Occipital lobe (tissue), 2 donors: ENCODE measurements around the gene SYNE2. TPM values are rescaled to one million over a fixed set of nuclear protein-coding genes. Genes with fewer than 3 reads are reported as not detected.

Experiments
- DNase-seq: peaks from one replicate; lab custom pipeline; 2025; lab: John Stamatoyannopoulos, UW
- total RNA-seq: library from RNA; depleted of rRNA; stranded (reverse); fragments of >200 nt; gene quantifications from one replicate; pipeline ENCODE4 v1.2.3, GENCODE V29; 2014

The SYNE2 gene
- total RNA-seq, 1 donor from 2014 or later, result 94.8 TPM

DNA sequence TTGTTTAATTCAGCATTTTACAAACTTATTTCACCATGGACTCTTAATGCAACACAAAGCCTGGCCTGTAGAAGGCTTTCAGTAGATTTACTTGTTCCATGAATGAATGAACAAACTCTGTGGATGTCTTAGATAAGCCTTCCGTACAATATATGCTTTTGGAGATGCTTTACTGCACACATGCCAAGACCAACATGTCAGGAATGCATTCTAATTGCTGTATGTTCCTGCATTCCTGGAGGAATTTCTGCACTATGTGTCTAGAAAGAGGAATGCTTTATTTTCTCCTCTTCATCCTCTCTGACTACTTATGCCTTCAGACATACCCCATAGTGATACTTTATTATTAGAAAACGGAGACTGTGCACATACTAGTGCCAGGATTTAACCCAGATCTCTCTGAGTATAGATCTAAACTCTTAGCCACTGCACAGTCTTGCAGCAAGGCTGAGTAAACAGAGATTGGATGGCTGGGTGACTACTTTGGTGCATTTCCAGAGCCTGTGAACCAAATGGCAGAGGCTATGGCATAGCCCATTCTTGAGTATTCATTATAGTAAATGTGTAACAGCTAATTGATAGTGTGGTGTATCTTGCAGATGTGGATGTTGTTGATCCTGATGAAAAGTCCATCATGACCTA, 108.2 kb downstream of the SYNE2 start:
- DNase-seq, result no peak

DNA sequence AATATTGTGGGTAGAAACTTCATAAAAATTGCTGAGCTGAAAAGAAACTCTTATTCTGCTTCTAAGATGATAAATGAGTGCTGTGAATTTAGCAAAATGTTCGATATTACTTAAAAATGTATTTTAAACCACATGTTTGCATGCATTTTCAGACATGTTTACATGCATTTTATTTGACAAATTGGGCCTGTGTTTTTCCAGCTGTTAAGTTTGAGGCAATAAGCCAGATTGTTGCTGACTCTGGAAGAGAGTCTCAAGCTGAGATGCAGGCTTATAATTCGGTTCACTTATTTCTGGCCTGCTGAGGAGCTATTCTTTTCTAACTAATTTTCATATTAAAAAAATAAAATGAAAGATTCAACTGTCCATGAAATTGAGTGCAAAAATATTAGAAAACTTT, 110.1 kb downstream of the SYNE2 start:
- DNase-seq, result no peak

DNA sequence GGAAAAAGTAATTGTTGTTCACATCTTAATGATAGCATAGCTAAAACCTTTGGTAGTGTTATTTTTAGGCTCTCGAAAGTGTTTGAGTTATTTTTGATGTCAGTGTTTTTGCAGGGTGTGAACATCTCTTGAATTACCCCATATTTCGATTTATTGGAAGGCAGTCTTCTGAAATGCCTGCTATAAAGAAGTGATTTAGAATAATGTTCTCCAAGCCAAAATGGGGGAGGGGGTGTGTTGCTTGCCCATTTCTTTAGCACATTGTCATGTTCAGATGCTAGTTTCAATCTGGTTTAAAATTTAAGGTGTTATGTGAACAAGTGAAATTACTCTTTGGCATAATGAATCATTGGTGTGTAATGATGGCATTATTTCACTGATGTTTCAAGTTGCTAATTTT, 110.6 kb downstream of the SYNE2 start:
- DNase-seq, result no peak

DNA sequence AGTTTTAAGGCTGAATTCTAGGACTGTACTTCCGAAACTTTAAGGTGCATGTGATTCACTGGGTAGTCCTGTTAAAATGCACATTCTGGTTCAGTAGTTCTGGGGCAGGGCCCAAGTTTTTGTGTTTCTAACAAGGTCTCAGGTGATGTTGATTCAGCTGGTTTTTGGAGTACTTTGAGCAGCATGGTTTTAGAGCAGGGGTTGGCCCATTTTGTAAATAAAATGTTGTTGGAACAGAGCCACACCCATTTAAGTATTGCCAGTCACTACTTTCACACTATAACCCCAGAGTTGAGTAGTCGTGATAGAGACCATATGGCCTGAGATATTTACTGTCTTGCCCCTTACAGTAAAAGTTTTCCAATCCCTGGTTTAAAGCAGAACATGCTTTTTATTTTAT, 111.3 kb downstream of the SYNE2 start:
- no peak for DNase-seq

DNA sequence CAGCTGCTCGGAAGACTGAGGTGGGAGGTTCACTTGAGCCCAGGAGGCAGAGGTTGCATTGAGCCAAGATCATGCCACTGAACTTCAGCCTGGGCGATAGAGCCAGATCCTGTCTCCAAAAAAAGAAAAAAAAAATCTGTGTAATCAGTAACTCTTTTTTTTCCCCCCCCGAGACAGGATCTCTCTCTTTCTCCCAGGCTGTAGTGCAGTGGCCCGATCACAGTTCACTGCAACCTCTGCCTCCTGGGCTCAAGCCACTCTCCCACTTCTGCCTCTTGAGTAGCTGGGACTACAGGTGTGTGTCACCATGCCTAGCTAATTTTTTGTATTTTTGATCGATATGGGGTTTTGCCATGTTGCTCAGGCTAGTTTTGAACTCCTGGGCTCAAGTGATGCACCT, 113.6 kb downstream of the SYNE2 start:
- no peak for DNase-seq

DNA sequence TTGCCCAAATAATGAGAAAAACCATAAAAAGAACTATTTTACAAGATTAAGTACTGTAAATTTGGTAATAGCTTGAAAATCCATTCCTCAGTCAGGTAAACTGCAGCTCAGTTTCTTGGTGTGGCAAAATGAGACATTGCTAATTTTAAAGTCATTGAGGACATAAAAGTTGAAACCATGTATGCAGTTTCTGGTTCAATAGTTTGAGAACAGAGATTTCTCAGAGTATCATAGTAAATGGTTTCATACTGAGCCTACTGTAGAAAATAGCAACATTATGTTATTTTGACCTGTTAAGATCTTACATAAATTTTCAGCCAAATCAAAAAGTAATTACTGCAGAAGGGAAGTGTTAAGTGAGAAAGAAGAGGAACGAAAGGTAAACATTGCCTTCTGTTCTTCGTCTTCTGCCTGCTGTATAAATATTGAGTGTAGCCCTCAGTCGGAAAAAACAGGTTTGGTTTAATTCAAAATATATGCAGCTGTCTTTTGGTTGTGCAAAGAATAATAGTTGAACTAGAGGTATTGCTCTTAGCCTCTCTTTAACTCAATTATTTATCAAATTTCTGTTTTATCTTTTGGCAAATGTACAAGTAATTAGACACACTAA, 119.6 kb downstream of the SYNE2 start:
- no peak for DNase-seq

DNA sequence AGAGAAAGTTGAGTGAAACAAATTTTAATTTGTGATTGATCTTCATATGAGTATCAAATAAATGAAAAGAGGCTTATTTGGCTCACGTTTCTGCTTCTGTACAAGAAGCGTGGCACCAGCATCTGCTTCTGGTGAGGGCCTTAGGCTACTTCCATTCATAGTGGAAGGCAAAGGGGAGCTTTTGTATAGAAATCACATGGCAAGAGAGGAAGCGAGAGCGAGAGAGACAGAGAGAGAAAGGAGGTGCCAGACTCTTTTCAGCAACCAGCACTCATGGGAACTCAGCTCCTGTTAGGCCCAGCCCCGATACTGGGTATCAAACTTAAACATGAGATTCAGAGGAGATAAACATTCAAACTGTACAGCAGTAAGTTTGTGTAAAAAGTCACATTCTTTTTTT, 121.4 kb downstream of the SYNE2 start:
- no peak for DNase-seq

DNA sequence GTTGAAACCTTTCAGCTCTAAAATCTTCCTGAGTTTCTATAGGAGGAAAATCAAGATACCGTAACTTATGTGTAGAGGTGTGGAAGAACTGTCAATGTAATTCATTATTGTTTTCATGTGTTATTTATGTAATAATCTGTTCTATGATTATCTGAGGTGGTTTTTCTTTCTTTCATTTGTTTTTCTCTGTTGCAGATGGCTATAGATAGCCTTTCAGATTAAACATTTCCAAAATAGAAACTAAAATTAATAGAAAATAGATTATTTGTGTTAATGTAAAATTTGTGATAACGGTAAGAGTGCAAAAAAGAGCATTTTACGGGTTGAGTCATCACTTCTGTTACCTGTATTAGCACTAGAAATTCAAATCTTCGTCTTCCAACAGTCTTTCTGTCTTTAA, 128.8 kb downstream of the SYNE2 start:
- DNase-seq, result no peak

DNA sequence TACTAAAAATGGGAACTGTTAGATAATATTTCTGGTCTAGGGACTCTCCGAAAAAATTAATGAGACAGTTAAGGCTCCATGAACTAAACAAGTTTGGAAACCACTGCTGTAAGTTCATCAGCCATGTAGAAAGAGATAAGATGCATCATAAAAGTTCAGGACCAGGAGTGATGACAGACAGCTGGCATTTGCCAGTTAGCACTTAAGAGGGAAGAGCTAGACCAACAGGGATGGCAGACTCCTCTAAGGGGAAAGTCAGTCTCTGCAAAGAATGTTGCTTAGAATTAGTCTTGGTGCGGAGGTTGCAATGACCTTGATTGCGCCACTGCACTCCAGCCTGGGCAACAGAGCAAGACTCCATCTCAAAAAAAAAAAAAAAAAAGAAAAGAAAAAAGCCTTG, 129.4 kb downstream of the SYNE2 start:
- no peak for DNase-seq

DNA sequence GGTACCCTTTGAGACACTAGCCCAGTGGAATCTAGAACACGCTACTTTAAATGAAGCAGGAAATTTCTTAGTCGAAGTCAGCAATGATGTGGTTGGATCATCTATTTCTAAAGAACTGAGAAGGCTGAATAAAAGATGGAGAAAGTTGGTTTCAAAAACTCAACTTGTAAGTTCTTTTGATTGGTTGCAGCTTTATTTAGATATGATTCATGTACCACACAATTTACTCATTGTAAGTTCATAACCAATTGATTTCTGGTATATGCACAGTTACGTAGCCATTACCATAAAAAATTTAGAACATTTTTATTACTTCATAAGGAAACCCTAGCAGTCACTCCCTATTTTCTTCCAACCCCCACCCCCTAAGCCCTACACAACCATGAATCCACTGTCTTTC, 129.8 kb downstream of the SYNE2 start:
- no peak for DNase-seq

DNA sequence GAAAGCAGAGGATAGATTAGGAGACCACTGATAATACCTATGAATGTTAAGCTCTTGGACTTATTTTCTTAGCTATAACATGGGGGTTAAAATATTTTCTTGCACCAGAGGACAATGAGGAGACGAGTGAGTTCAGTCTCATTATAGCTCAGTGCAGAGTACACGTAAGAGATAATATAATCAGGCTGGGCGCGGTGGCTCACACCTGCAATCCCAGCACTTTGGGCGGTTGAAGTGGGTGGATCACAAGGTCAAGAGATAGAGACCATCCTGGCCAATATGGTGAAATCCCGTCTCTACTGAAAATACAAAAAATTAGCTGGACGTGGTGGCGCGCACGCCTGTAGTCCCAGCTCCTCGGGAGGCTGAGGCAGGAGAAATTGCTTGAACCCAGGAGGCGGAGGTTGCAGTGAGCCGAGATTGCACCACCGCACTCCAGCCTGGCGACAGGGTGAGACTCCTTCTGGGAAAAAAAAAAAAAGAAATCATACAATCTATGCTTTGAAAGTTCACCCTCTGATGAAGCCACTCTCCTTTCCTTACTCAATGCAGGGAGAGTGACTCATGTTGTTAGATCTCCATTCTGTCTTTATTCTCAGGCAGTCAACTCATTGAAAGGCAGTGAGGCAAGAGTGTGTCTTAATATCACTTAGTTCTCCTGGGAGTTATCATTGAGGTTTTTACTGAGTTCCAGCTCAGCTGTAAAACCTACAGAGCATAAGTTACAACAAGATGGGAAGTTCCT, 134.2 kb downstream of the SYNE2 start:
- no peak for DNase-seq

DNA sequence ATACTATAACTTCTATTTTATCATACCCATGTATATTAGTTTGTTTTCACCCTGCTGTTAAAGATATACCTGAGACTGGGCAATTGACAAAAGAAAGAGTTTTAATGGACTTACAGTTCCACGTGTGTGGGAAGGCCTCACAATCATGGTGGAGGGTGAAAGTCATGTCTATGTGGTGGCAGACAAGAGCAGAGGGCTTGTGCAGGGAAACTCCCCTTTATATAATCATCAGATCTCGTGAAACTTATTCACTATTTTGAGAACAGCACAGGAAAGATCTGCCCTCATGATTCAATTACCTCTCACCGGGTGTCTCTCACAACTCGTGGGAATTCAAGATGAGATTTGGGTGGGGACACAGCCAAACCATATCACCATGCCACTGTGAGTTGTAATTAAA, 135.8 kb downstream of the SYNE2 start:
- no peak for DNase-seq

DNA sequence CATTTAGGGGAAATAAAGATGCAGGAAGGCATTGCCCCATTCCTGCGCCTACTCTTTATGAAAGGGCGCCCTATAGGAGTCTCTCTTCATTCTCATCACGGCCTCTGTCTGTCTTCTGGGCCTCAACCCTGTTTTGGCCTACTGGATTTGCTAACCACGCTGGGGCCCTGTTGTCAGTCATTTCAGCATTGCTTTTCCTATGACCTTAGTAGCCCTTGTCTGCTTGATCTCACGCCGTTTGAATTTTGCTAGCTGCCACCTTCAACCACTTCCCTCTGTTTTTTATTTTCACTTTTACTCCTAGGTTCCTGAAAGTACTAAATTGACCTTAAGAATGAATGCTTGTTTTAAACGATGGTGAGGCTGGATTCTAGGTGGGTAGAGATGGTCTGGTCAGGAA, 139.0 kb downstream of the SYNE2 start:
- no peak for DNase-seq

DNA sequence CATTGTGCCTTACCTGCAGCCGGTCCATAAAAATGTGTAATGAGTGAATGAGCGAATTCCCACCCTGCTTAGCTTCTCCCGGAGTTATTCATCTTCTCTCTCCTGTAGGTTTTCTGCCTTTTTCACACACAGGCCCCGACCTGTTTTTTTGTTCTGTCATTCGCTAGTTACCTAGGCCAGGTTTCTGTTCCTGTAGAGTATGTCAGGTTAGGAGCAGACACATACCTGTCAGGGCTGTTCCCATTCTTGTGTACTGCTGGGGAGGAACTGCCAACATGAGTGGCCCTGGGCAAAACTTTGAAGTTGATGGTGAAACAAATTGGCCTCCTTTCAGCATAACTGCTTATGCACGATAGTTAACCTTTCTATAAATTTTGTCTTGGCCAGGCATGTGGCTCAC, 140.1 kb downstream of the SYNE2 start:
- no peak for DNase-seq

DNA sequence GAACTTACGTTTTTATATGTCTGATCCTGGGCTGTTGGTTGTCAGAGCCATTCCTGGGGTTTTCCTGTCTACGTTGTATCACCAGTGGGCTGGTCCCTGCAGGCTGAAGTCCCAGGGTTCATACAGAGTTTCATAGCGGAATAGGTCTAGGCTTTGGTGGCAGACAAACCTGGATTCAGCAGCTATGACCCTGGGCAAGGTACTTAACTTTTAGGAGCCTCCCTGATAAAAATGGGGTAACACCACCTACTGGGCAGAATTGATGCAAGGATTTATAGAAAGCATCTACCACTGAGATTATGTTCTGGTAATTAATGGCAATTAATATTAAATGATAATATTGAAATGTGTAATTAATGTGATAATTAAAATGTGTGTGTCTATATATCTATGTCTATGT, 141.2 kb downstream of the SYNE2 start:
- DNase-seq, result no peak

DNA sequence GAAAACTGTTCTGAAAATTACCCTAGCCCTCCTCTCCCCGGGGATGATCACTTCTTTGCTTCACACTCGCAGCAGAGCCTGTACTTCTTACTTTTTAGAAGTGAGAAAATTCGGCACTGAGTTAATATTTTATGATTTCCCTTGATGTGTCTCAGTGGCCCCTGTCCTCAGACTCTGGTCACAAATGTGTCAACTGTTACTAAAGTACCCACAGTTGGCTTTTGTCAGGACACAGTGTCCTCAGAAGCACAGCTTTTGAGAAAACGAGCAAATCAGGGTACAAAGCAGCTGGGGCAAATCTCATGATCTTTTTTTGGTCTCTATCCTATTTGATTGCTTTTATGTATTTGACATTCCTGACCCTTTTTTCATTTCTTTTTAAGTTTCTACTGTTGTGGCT, 142.5 kb downstream of the SYNE2 start:
- DNase-seq, result no peak

DNA sequence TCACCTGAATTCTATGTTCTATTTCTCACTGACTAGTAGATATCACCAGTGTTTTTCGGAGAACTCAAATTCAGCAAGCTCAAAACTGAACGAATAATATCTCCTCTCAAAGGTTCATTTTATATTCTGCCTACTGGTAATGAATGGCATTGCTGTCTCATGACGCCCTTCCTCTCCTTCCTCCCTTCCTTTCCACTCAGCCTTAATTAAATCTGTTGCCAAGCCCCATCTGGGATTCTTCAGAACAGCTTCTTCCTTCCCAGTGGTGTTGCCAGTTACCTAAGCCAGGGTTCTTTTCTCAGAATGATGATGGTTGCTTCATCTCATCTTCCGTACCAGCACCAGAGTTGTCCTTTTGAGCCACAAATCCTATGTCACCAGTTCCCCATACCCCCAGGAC, 143.2 kb downstream of the SYNE2 start:
- no peak for DNase-seq

DNA sequence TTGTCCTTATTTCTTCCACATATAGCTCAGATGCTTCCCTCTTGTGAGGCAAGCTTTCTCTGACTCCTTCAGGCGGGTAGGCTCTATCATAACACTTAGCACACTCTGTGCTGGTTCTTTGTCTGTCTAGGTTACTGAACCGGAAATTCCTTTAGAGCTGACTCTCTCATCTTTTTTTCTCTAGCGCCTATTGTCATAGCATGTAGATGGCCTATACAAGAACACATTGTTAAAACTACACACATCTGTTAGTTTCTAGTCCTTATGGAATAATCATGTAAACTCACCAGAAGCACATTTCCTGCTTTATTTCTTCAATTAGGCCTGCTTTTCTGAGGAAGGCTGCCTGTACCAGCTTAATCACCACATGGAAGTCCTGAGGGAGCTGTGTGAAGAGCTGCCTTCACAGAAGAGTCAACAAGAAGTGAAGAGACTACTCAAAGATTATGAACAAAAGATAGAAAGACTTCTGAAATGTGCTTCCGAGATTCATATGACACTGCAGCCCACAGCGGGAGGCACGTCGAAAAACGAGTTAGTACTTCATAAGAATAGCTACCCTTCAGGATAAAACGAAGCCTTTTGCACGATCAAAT, 143.9 kb downstream of the SYNE2 start:
- no peak for DNase-seq

DNA sequence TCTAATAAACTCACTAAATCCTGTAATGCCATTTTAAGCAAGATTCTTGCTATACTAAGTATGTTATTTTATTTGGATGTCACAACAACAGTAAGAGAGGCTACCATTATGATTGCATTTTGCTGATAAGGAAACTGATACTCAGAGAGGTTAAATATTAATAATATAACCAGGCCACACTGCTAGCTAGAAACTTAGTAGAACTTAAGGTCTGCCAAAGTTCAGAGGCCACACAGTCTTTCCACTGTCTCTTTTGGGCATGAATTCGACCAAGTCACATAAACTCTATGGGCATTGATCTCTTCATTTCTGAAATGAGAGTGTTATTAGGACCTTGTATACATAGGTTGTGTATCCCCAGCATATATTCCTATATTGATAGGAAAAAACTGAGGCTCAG, 147.9 kb downstream of the SYNE2 start:
- no peak for DNase-seq

DNA sequence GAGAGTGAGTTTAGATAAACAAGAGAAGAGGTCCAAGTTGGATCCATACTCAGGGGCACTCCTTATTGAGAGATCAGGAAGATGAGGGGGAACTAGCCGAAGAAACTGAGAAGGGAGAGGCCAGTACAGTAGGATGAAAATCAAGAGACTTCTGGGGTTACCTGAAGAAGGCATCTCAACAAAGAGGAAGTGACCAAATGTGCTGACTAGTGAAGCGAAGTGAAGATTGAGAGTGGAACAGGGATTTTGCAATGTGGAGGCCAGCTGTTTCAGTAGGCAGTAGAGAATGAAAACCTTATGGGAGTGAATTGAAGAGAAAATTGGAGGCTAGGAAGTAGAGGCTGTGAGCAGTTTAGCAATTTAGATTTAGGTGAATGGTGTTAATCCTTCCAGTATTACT, 153.0 kb downstream of the SYNE2 start:
- DNase-seq, result no peak

DNA sequence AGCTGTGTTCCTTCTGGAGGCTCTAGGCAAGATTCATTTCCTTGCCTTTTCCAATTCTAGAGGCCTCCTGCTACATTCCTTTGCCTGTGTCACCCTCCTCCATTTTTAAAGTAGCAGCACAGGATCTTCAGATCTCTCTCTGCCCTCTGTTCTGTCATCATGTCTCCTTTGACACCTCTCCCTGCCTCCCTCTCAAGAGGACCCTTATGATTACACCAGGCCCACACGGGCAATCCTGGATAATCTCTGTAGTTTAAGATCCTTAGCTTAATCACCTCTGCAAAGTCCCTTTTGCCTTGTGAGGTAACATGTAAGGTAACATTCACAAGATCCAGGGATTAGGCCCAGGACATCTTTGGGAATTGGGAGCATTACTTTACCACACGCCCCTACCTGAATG, 155.2 kb downstream of the SYNE2 start:
- DNase-seq, result no peak

DNA sequence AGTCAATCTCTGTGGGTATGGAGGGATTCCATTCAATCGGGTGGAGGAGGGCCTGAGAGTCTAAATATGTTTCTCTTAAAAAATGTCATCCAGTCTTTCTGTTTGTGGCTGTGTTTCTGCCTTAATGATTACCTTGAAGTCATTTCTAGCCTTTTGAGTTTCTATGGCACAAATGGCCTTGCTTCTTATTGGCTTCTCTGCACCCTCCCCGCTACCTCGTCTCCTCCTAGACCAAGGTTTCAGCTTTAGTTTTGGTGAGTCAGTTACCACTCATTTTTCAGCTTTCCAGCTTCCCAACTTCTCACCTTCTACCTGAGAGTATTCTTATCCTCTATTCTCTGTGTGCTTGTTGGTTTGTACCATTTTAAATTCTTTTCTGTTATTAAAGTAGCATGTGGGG, 159.2 kb downstream of the SYNE2 start:
- no peak for DNase-seq

DNA sequence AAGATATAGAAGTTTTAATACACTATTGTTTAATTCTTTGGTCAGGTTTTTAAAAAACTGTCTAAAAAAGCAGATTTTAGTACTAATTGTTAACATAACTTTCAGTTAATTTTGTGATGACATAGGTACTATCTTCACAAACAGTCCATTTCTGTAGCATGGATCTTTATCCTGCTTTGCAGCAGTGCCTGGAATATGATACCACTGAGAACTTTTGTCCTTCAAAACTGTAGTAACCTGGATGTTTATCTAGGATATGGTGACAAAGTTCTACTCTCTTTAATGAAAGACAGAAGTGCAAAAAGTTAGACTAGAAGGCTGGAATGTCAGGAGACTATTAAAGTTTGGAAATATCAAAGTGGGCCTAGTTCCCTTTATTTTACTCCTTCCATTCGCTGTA, 159.9 kb downstream of the SYNE2 start:
- no peak for DNase-seq
